B cell (primary cell): ENCODE data around the gene C12orf57. TPM values are rescaled to one million over a fixed set of nuclear protein-coding genes. Genes with fewer than 3 reads are reported as not detected.

Experiments
- ATAC-seq: fragments of 200-7000 bp; cut with Tn5 transposase; one replicate; pipeline ENCODE4 v1.10.0; 2021; ENCODE audit warnings: low read depth, mild to moderate bottlenecking, moderate number of reproducible peaks, moderate library complexity
- CTCF ChIA-PET: fragments of 350-600 bp; sonication (Branson Sonifier 250); formaldehyde crosslinking; loops from one replicate; lab custom pipeline; 2021; ENCODE audit warnings: antibody characterized with exemption, inconsistent platforms; lab: Charles Lee
- POLR2A ChIA-PET: fragments of 350-600 bp; sonication (Branson Sonifier 250); formaldehyde crosslinking; loops from one replicate; lab custom pipeline; 2021; ENCODE audit warnings: antibody characterized with exemption; lab: Charles Lee
- DNase-seq: peaks from one replicate; pipeline ENCODE4 v3.0.0; 2013
- H2AFZ ChIP-seq: 2 replicates; pipeline ENCODE4 v1.6.1; 2012; ENCODE audit warnings: mild to moderate bottlenecking, low read depth, low read length; ENCODE audit not compliant: insufficient read depth, poor library complexity, severe bottlenecking
- H3K27ac ChIP-seq, 2 donors: 1 replicate in 1 of 2; 2 replicates in 1 of 2; pipeline ENCODE4 v1.5.1; 2012 to 2013; ENCODE audit warnings: low read length in 2 of 2, mild to moderate bottlenecking in 2 of 2, moderate library complexity in 1 of 2
- H3K27me3 ChIP-seq, 4 experiments: fragments of 200-600 bp in 1 of 4; sonication (generic) in 1 of 4; replicated peaks in 1 of 4; 1 replicate in 2 of 4; 2 replicates in 2 of 4; pipeline versions ENCODE4 v1.6.1 to v1.7.0; 2013 to 2016; ENCODE audit warnings: low read length in 3 of 4, mild to moderate bottlenecking in 2 of 4, mixed read lengths in 1 of 4, moderate library complexity in 1 of 4; ENCODE audit not compliant: insufficient read depth in 4 of 4, control insufficient read depth in 3 of 4; ENCODE audit errors: control extremely low read depth in 1 of 4
- H3K36me3 ChIP-seq, 2 experiments: replicated peaks in 1 of 2; 1 replicate in 1 of 2; 2 replicates in 1 of 2; pipeline versions ENCODE4 v1.6.1 to v1.7.1; 2013; ENCODE audit warnings: low read length in 1 of 2; ENCODE audit not compliant: insufficient read depth in 2 of 2, control insufficient read depth in 1 of 2; ENCODE audit errors: control extremely low read depth in 1 of 2, extremely low read depth in 1 of 2
- H3K4me1 ChIP-seq, 2 donors: fragments of 200-600 bp in 1 of 2; sonication (generic) in 1 of 2; 1 replicate in 1 of 2; 2 replicates in 1 of 2; pipeline versions ENCODE4 v1.5.1 to v1.6.1; 2013 to 2017; ENCODE audit warnings: low read length in 2 of 2; ENCODE audit not compliant: control insufficient read depth in 2 of 2, insufficient read depth in 2 of 2
- H3K4me2 ChIP-seq: replicated peaks from 2 replicates; pipeline ENCODE3; 2012; ENCODE audit warnings: mild to moderate bottlenecking, low read depth, low read length; ENCODE audit not compliant: poor library complexity, severe bottlenecking
- H3K4me3 ChIP-seq, 5 experiments: fragments of 200-600 bp in 1 of 5; sonication (generic) in 1 of 5; 1 replicate in 3 of 5; 2 replicates in 2 of 5; pipeline versions ENCODE4 v1.5.1 to v1.7.0; 2011 to 2016; ENCODE audit warnings: low read length in 4 of 5, mild to moderate bottlenecking in 4 of 5, low read depth in 2 of 5, control low read depth in 1 of 5, moderate library complexity in 1 of 5; ENCODE audit not compliant: insufficient read depth in 1 of 5; ENCODE audit errors: control extremely low read depth in 1 of 5, extremely low read depth in 1 of 5
- H3K79me2 ChIP-seq: fragments of 200-600 bp; sonication (generic); one replicate; pipeline ENCODE4 v1.6.0; 2016; ENCODE audit warnings: low read length; ENCODE audit not compliant: control insufficient read depth, insufficient read depth
- H3K9ac ChIP-seq: fragments of 200-600 bp; sonication (generic); 2 replicates; pipeline ENCODE4 v1.6.1; 2017; ENCODE audit warnings: mild to moderate bottlenecking, low read length, moderate library complexity
- H3K9me3 ChIP-seq, 3 donors: one replicate each; pipeline versions ENCODE4 v1.6.1 to v1.7.1; 2013; ENCODE audit warnings: low read length in 2 of 3; ENCODE audit not compliant: control insufficient read depth in 2 of 3, insufficient read depth in 1 of 3; ENCODE audit errors: control extremely low read depth in 1 of 3
- H4K20me1 ChIP-seq: 2 replicates; pipeline ENCODE4 v1.6.0; 2012; ENCODE audit warnings: mild to moderate bottlenecking, low read length; ENCODE audit not compliant: insufficient read depth, control insufficient read depth, poor library complexity, severe bottlenecking
- H3K27ac Mint-ChIP-seq: one replicate; pipeline ENCODE4 v1.8.0; 2021; ENCODE audit warnings: mixed read lengths
- H3K27me3 Mint-ChIP-seq: one replicate; pipeline ENCODE4 v1.8.0; 2021; ENCODE audit warnings: mixed read lengths
- H3K4me1 Mint-ChIP-seq: one replicate; pipeline ENCODE4 v1.8.0; 2021; ENCODE audit warnings: mixed read lengths
- H3K4me3 Mint-ChIP-seq: one replicate; pipeline ENCODE4 v1.8.0; 2021; ENCODE audit warnings: mixed read lengths
- H3K9me3 Mint-ChIP-seq: one replicate; pipeline ENCODE4 v1.8.0; 2022; ENCODE audit warnings: mixed read lengths; ENCODE audit not compliant: insufficient read depth
- EZH2 ChIP-seq: IDR thresholded peaks from 2 replicates; pipeline ENCODE4 v1.6.1; 2012; ENCODE audit warnings: borderline replicate concordance, low read depth, mild to moderate bottlenecking, moderate library complexity, low read length; ENCODE audit not compliant: insufficient read depth, poor library complexity, severe bottlenecking
- WGBS: methylation state at CpG from one replicate; pipeline ENCODE4 v1.1.5; 2013; ENCODE audit warnings: missing lambda C conversion rate; ENCODE audit not compliant: insufficient coverage; 5-methylcytosine and 5-hydroxymethylcytosine counted together
- intact Hi-C: fragments of 100-400 bp; cut with micrococcal nuclease; formaldehyde crosslinking; loops from one replicate; pipeline ENCODE4 v1.10.0; 2022
- polyA plus RNA-seq: library from polyadenylated mRNA; depleted of rRNA; stranded (reverse); fragments of >200 nt; gene quantifications from 2 replicates; pipeline ENCODE4 v1.2.3, GENCODE V29; 2012
- total RNA-seq, 2 donors: library from RNA; stranded (reverse); fragments of 120-200 nt in 1 of 2; gene quantifications; 1 replicate in 1 of 2; 2 replicates in 1 of 2; pipeline versions ENCODE4 v1.2.3 to v1.2.4, GENCODE V29; 2013 to 2022
- TF ChIP-seq, protein P1 (sequence below): fragments of 200-600 bp; IDR thresholded peaks from one replicate; pipeline ENCODE4 v1.8.0; 2022; ENCODE audit warnings: antibody characterized with exemption, mild to moderate bottlenecking

C12orf57 gene
- total and polyA plus RNA-seq, 2 donors (not counting 1 experiment from before 2014, with no cell fraction given), result 90.9 to 460 TPM

DNA sequence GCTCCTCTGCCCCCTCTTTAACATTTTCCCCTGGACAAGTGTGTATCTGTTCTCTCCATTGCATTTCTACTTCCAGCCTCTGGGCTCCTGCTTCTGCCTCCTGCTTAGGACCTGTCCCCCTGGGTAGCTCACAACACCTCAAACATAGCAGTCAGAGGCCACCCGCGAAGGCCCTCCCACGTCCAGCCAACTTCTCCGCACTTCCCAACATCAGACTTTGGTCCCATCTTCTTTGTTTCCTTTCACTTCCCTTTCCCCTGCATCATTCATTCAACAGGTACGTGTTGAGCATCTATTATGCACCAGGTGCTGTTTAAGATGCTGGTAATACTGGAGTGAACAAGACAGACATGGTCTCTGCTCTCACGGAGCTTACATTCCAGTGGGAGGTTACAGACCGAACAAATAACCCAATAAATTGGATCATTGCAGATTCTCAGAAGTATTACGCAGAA is 3.1 kb downstream of the C12orf57 start:
- H3K27me3 Mint-ChIP-seq, result no peaks in the 10 kb centered on the region
- H3K4me1 ChIP-seq, result peaks cover 70 to 88% of the 10 kb centered on the region in 2 donors
- H3K4me3 Mint-ChIP-seq, result peak overlapping the region; percentile 97
- peak overlapping the region; percentile 93 to 99 for H3K27ac ChIP-seq
- ChIA-PET CTCF (interaction anchor here (0.7 to 16.6 kb wide), 12 partner anchors 9 to 257 kb away, joined by 3 to 944 read pairs (median 5); partner anchors contain the start of genes LPCAT3, SPSB2 and ZNF384), POLR2A (interaction anchor here (0.6 to 18.5 kb wide), 5 partner anchors 9 to 339 kb away, joined by 3 to 662 read pairs (median 4); partner anchors contain the start of genes EMG1, MLF2, PHB2 and PTPN6)
- TF ChIP-seq, protein P1, sequence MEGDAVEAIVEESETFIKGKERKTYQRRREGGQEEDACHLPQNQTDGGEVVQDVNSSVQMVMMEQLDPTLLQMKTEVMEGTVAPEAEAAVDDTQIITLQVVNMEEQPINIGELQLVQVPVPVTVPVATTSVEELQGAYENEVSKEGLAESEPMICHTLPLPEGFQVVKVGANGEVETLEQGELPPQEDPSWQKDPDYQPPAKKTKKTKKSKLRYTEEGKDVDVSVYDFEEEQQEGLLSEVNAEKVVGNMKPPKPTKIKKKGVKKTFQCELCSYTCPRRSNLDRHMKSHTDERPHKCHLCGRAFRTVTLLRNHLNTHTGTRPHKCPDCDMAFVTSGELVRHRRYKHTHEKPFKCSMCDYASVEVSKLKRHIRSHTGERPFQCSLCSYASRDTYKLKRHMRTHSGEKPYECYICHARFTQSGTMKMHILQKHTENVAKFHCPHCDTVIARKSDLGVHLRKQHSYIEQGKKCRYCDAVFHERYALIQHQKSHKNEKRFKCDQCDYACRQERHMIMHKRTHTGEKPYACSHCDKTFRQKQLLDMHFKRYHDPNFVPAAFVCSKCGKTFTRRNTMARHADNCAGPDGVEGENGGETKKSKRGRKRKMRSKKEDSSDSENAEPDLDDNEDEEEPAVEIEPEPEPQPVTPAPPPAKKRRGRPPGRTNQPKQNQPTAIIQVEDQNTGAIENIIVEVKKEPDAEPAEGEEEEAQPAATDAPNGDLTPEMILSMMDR, result no peak
- TF ChIP-seq EZH2, result no peak
- intact Hi-C loops, result loop anchor here (1.0 to 10.0 kb wide), 2 partner anchors 7 to 312 kb away; partner anchors contain the start of gene LPAR5
- H3K36me3 ChIP-seq, result peaks cover 0 to 9% of the 10 kb centered on the region in 2 experiments
- H3K4me2 ChIP-seq, result peak overlapping the region; percentile 99
- no peak for ATAC-seq
- peaks cover 9% of the 10 kb centered on the region for H4K20me1 ChIP-seq
- no peak for DNase-seq
- H3K9me3 ChIP-seq, result no peaks in the 10 kb centered on the region
- H2AFZ ChIP-seq, result peak overlapping the region; percentile 3
- peaks cover 78% of the 10 kb centered on the region for H3K4me1 Mint-ChIP-seq
- peak overlapping the region; percentile 89 for H3K9ac ChIP-seq
- H3K4me3 ChIP-seq, result peak overlapping the region in 4 of 5 experiments; percentile 41 to 92 (median 64)
- H3K27me3 ChIP-seq, result no peaks in the 10 kb centered on the region
- H3K9me3 Mint-ChIP-seq, result no peaks in the 10 kb centered on the region
- peaks cover 33% of the 10 kb centered on the region for H3K79me2 ChIP-seq
- peak overlapping the region; percentile 97 for H3K27ac Mint-ChIP-seq
- WGBS, result 59% methylated on average over 4 of the region's 8 CpGs

DNA sequence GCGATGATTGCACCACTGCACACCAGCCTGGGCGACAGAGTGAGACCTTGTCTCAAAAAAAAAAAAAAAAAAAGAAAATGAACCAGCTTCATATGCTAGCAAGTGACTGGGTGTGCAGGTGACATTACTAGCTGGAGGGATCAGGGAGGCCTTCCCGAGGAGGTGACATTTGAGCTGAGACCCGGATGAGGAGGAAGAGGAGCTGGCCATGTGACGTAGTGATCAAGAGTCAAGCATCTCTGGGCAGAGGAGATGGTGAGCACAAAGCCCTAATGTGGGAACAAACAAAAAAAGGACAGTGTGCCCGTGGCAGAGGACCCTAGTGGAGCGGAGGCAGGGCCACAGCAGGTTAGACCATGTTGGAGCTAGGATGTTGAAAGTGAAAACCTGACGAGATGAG is 3.8 kb downstream of the C12orf57 start:
- Histone ChIP-seq H3K4me3 (no peak overlapping the region), H3K27me3 (no peaks in the 10 kb centered on the region), H4K20me1 (peaks cover 16% of the 10 kb centered on the region), H3K27ac (peak overlapping the region; percentile 93 to 99), H3K4me2 (peak overlapping the region; percentile 27), H3K4me1 (peaks cover 70 to 84% of the 10 kb centered on the region in 2 donors), H3K9ac (no peak overlapping the region), H3K9me3 (no peaks in the 10 kb centered on the region), H3K36me3 (peaks cover 0 to 15% of the 10 kb centered on the region in 2 experiments), H2AFZ (no peak overlapping the region), H3K79me2 (peaks cover 40% of the 10 kb centered on the region)
- H3K27me3 Mint-ChIP-seq, result no peaks in the 10 kb centered on the region
- intact Hi-C loops, result loop anchor here (10.0 kb wide), 1 partner anchor 313 kb away; the partner anchor contains the start of gene LPAR5
- ATAC-seq (no peak), DNase-seq (peak; percentile 49)
- ChIA-PET CTCF (interaction anchor here (0.7 to 16.6 kb wide), 10 partner anchors 10 to 258 kb away, joined by 3 to 944 read pairs (median 4); partner anchors contain the start of genes LPCAT3, SPSB2 and ZNF384), POLR2A (interaction anchor here (1.1 to 18.5 kb wide), 4 partner anchors 10 to 194 kb away, joined by 3 to 662 read pairs (median 4); partner anchors contain the start of genes EMG1, MLF2, PHB2 and PTPN6)
- peaks cover 78% of the 10 kb centered on the region for H3K4me1 Mint-ChIP-seq
- peak overlapping the region; percentile 65 for H3K4me3 Mint-ChIP-seq
- 63% methylated on average over 7 of the region's 8 CpGs for WGBS
- H3K27ac Mint-ChIP-seq, result peak overlapping the region; percentile 97
- no peaks in the 10 kb centered on the region for H3K9me3 Mint-ChIP-seq
- TF ChIP-seq, protein P1, result no peak
- no peak for TF ChIP-seq EZH2
